Measurements from ENCODE around the gene AMOTL1. TPM values are rescaled to one million over a fixed set of nuclear protein-coding genes. Genes with fewer than 3 reads are reported as not detected.

AMOTL1 gene
- total and polyA plus RNA-seq, 2 donors (not counting 3 experiments of a cell fraction or from before 2014, with no cell fraction given), result 12.5 to 37.8 TPM

- no peak overlapping the region for H3K4me3 ChIP-seq (replicated peaks in 1 of 3; ENCODE audit: insufficient read depth in 1 of 3, low read depth in 1 of 3, low read length in 3 of 3)
- dilution Hi-C loops (cut with MboI; ENCODE audit: extremely low pct_ligation_motif_present, low sequenced_read_pairs) (no loop called here), intact Hi-C loops (cut with micrococcal nuclease) (loop anchor here (10.0 kb wide), 1 partner anchor 989 kb away; the partner anchor contains the start of gene FAM76B)
- peak overlapping the region; percentile 26 for H3K4me2 ChIP-seq (ENCODE audit: insufficient read depth, low read length)
- peaks cover 44% of the 10 kb centered on the region for H3K4me1 ChIP-seq (ENCODE audit: control insufficient read depth, extremely low read depth, insufficient read depth, low read length)
- peaks cover 7 to 10% of the 10 kb centered on the region in 2 experiments for H3K36me3 ChIP-seq (ENCODE audit: control insufficient read depth in 2 of 2, extremely low read depth in 1 of 2, insufficient read depth in 2 of 2, low read length in 2 of 2)
- peak overlapping the region; percentile 7 for H3K27ac ChIP-seq (ENCODE audit: insufficient read depth, low read depth, low read length)
- no peak overlapping the region for H2AFZ ChIP-seq (ENCODE audit: low read depth, low read length)
- peaks cover 75% of the 10 kb centered on the region for H3K79me2 ChIP-seq (ENCODE audit: control insufficient read depth, insufficient read depth, low read length)
- H4K20me1 ChIP-seq (replicated peaks; ENCODE audit: control insufficient read depth, extremely low read depth, insufficient read depth, low read length), result no peaks in the 10 kb centered on the region
- FAIRE-seq (no peak), DNase-seq (ENCODE audit: low read depth, low spot score) (no peak)
- no TSS peak for BruUV-seq (replicated peaks)
- no peak overlapping the region for H3K9ac ChIP-seq (replicated peaks; ENCODE audit: extremely low read depth, insufficient read depth, low read length)
- TF ChIP-seq, protein P1, sequence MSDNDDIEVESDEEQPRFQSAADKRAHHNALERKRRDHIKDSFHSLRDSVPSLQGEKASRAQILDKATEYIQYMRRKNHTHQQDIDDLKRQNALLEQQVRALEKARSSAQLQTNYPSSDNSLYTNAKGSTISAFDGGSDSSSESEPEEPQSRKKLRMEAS (IDR thresholded peaks at IDR 0.05; ENCODE audit: insufficient read depth, insufficient read length), result no peak
- no peak for TF ChIP-seq MYC (IDR thresholded peaks at IDR 0.05; ENCODE audit: low read depth, low read length)
- TF ChIP-seq CTCF (IDR thresholded peaks at IDR 0.05; ENCODE audit: extremely low read depth in 1 of 2, insufficient read depth in 1 of 2, low read depth in 1 of 2, low read length in 2 of 2), result no peak
- no peak for TF ChIP-seq POLR2AphosphoS5 (IDR thresholded peaks at IDR 0.05; ENCODE audit: insufficient read depth, low read depth, low read length)
- no peak for TF ChIP-seq FOS (IDR thresholded peaks at IDR 0.05; ENCODE audit: borderline replicate concordance, insufficient read depth, low read length)
- no peak for TF ChIP-seq GATA2 (IDR thresholded peaks at IDR 0.05; ENCODE audit: insufficient read depth, insufficient read length, low read depth, low read length)
- TF ChIP-seq POLR2A (IDR thresholded peaks at IDR 0.05; ENCODE audit: low read depth, low read length), result no peak
- TF ChIP-seq EZH2 (IDR thresholded peaks at IDR 0.05; ENCODE audit: borderline replicate concordance, low read depth, low read length, severe bottlenecking), result no peak
- no peak for TF ChIP-seq JUN (IDR thresholded peaks at IDR 0.05; ENCODE audit: borderline replicate concordance, insufficient read depth, insufficient read length, low read depth)
- POLR2A ChIA-PET, result no interaction called here
- no peaks in the 10 kb centered on the region for H3K9me1 ChIP-seq (replicated peaks; ENCODE audit: control insufficient read depth, extremely low read depth, insufficient read depth, low read length)
- no peaks in the 10 kb centered on the region for H3K9me3 ChIP-seq (replicated peaks; ENCODE audit: control insufficient read depth, insufficient read depth, low read length)
- CTCF ChIA-PET, result interaction anchor here (2.1 kb wide), 1 partner anchor 10 kb away, joined by 8 read pairs; no protein-coding TSS in a partner anchor
- H3K27me3 ChIP-seq (ENCODE audit: control insufficient read depth in 2 of 2, insufficient read depth in 2 of 2, low read length in 2 of 2), result no peaks in the 10 kb centered on the region
Measured at GRCh38 chr11:94796190-94796580, 28.0 kb downstream of the AMOTL1 start.

Data from endothelial cell of umbilical vein (primary cell).